Skeletal muscle tissue (tissue), 4 donors: ENCODE results near the gene TRIM37. TPM values are rescaled to one million over a fixed set of nuclear protein-coding genes. Genes with fewer than 3 reads are reported as not detected.
"Not testable (repeated sequence)": the region's sequence is repeated elsewhere in the genome, so short reads cannot be mapped to it uniquely, and the experiment has no call there.

ENCODE experiments used
- H3K27ac ChIP-seq: one replicate; pipeline ENCODE4 v1.7.0; 2013; ENCODE audit warnings: mild to moderate bottlenecking, low read depth, low read length, inconsistent platforms
- H3K27me3 ChIP-seq, 3 donors: one replicate each; pipeline ENCODE4 v1.7.0; 2013; ENCODE audit warnings: low read length in 3 of 3; ENCODE audit not compliant: control insufficient read depth in 3 of 3, insufficient read depth in 3 of 3
- H3K36me3 ChIP-seq, 3 donors: one replicate each; pipeline ENCODE4 v1.7.0; 2013; ENCODE audit warnings: low read length in 3 of 3; ENCODE audit not compliant: control insufficient read depth in 3 of 3, insufficient read depth in 3 of 3
- H3K4me1 ChIP-seq, 3 donors: one replicate each; pipeline ENCODE4 v1.7.0; 2013; ENCODE audit warnings: low read length in 3 of 3, mild to moderate bottlenecking in 3 of 3; ENCODE audit not compliant: control insufficient read depth in 3 of 3, insufficient read depth in 3 of 3
- H3K4me3 ChIP-seq, 3 donors: one replicate each; pipeline ENCODE4 v1.7.0; 2013; ENCODE audit warnings: low read length in 3 of 3
- H3K9ac ChIP-seq, 3 donors: one replicate each; pipeline ENCODE4 v1.7.0; 2013; ENCODE audit warnings: low read length in 3 of 3, mild to moderate bottlenecking in 3 of 3, moderate library complexity in 2 of 3, low read depth in 1 of 3
- H3K9me3 ChIP-seq, 3 donors: one replicate each; pipeline ENCODE4 v1.7.0; 2013; ENCODE audit warnings: low read length in 3 of 3; ENCODE audit not compliant: control insufficient read depth in 3 of 3
- total RNA-seq: library from RNA; depleted of rRNA; stranded (reverse); fragments of >200 nt; gene quantifications from one replicate; pipeline ENCODE4 v1.2.3, GENCODE V29; 2014
- donor health status: Osteomylitis.

Gene TRIM37
- total RNA-seq, 1 donor from 2014 or later = 22.4 TPM

GRCh38 chr17:59093145-59093701, 13.5 kb downstream of the TRIM37 start:
- Histone ChIP-seq H3K9me3 (no peaks in the 10 kb centered on the region), H3K4me3 (peak overlapping the region in 1 of 3 donors; percentile 30), H3K4me1 (peaks cover 0 to 3% (median 3%) of the 10 kb centered on the region in 3 donors), H3K27ac (no peak overlapping the region), H3K36me3 (peaks cover 2 to 12% (median 8%) of the 10 kb centered on the region in 3 donors), H3K27me3 (no peaks in the 10 kb centered on the region), H3K9ac (no peak overlapping the region)

- H3K36me3 ChIP-seq = peaks cover 4 to 19% (median 15%) of the 10 kb centered on the region in 3 donors
These were observed 16.1 kb downstream of the TRIM37 start for GRCh38 chr17:59090593-59090992.

GRCh38 chr17:59084154-59084553, 22.5 kb downstream of the TRIM37 start:
- no peak overlapping the region for H3K4me3 ChIP-seq
- H3K27ac ChIP-seq = no peak overlapping the region
- no peaks in the 10 kb centered on the region for H3K9me3 ChIP-seq
- peaks cover 4 to 22% (median 19%) of the 10 kb centered on the region in 3 donors for H3K36me3 ChIP-seq
- no peak overlapping the region for H3K9ac ChIP-seq
- no peaks in the 10 kb centered on the region for H3K4me1 ChIP-seq
- H3K27me3 ChIP-seq = no peaks in the 10 kb centered on the region

More at GRCh38 chr17:59090593-59090992, 16.1 kb downstream of the TRIM37 start:
- H3K4me1 ChIP-seq, H3K27ac ChIP-seq, H3K27me3 ChIP-seq, H3K9ac ChIP-seq, H3K9me3 ChIP-seq, H3K4me3 ChIP-seq: not testable (repeated sequence)

GRCh38 chr17:59074494-59074893, 32.2 kb downstream of the TRIM37 start:
- Histone ChIP-seq H3K27me3 (no peaks in the 10 kb centered on the region), H3K36me3 (peaks cover 3 to 28% (median 20%) of the 10 kb centered on the region in 3 donors), H3K4me1 (no peaks in the 10 kb centered on the region), H3K9me3 (no peaks in the 10 kb centered on the region), H3K9ac (no peak overlapping the region), H3K27ac (no peak overlapping the region), H3K4me3 (no peak overlapping the region)

GRCh38 chr17:59073972-59074371, 32.7 kb downstream of the TRIM37 start:
- no peaks in the 10 kb centered on the region for H3K27me3 ChIP-seq
- H3K27ac ChIP-seq = no peak overlapping the region
- no peak overlapping the region for H3K9ac ChIP-seq
- no peak overlapping the region for H3K4me3 ChIP-seq
- no peaks in the 10 kb centered on the region for H3K4me1 ChIP-seq
- H3K36me3 ChIP-seq = peaks cover 2 to 25% (median 15%) of the 10 kb centered on the region in 3 donors
- no peaks in the 10 kb centered on the region for H3K9me3 ChIP-seq

- Histone ChIP-seq H3K36me3 (peaks cover 2 to 19% (median 15%) of the 10 kb centered on the region in 3 donors), H3K27ac (no peak overlapping the region), H3K9me3 (no peaks in the 10 kb centered on the region), H3K27me3 (no peaks in the 10 kb centered on the region), H3K9ac (no peak overlapping the region), H3K4me3 (no peak overlapping the region), H3K4me1 (no peaks in the 10 kb centered on the region)
These were observed 36.8 kb downstream of the TRIM37 start for GRCh38 chr17:59069856-59070255.

- H3K36me3 ChIP-seq = peaks cover 3 to 24% (median 11%) of the 10 kb centered on the region in 3 donors
- no peaks in the 10 kb centered on the region for H3K27me3 ChIP-seq
- no peak overlapping the region for H3K4me3 ChIP-seq
- H3K27ac ChIP-seq = no peak overlapping the region
- H3K4me1 ChIP-seq = no peaks in the 10 kb centered on the region
- H3K9me3 ChIP-seq = no peaks in the 10 kb centered on the region
- H3K9ac ChIP-seq = no peak overlapping the region
These were observed 38.9 kb downstream of the TRIM37 start for GRCh38 chr17:59067756-59068155.

- Histone ChIP-seq H3K27me3 (no peaks in the 10 kb centered on the region), H3K36me3 (peaks cover 3 to 24% (median 11%) of the 10 kb centered on the region in 3 donors), H3K4me3 (no peak overlapping the region), H3K9ac (no peak overlapping the region), H3K27ac (no peak overlapping the region), H3K9me3 (no peaks in the 10 kb centered on the region), H3K4me1 (no peaks in the 10 kb centered on the region)
These were observed 39.3 kb downstream of the TRIM37 start for GRCh38 chr17:59067340-59067739.

- Histone ChIP-seq H3K27me3 (no peaks in the 10 kb centered on the region), H3K4me3 (no peak overlapping the region), H3K36me3 (peaks cover 3 to 19% (median 10%) of the 10 kb centered on the region in 3 donors), H3K9me3 (no peaks in the 10 kb centered on the region), H3K4me1 (no peaks in the 10 kb centered on the region), H3K27ac (no peak overlapping the region), H3K9ac (no peak overlapping the region)
These were observed 44.2 kb downstream of the TRIM37 start for GRCh38 chr17:59062509-59062908.

- Histone ChIP-seq H3K4me1 (no peaks in the 10 kb centered on the region), H3K9me3 (no peaks in the 10 kb centered on the region), H3K9ac (no peak overlapping the region), H3K36me3 (peaks cover 10 to 20% (median 16%) of the 10 kb centered on the region in 3 donors), H3K27ac (no peak overlapping the region), H3K4me3 (no peak overlapping the region), H3K27me3 (no peaks in the 10 kb centered on the region)
These were observed 49.8 kb downstream of the TRIM37 start for GRCh38 chr17:59056857-59057256.
